Measurements from ENCODE around the gene SLC6A9. TPM values are rescaled to one million over a fixed set of nuclear protein-coding genes. Genes with fewer than 3 reads are reported as not detected.

Gene SLC6A9
- total RNA-seq, 4 donors from 2014 or later: 55.8 to 85.7 (median 62.0) TPM

DNA sequence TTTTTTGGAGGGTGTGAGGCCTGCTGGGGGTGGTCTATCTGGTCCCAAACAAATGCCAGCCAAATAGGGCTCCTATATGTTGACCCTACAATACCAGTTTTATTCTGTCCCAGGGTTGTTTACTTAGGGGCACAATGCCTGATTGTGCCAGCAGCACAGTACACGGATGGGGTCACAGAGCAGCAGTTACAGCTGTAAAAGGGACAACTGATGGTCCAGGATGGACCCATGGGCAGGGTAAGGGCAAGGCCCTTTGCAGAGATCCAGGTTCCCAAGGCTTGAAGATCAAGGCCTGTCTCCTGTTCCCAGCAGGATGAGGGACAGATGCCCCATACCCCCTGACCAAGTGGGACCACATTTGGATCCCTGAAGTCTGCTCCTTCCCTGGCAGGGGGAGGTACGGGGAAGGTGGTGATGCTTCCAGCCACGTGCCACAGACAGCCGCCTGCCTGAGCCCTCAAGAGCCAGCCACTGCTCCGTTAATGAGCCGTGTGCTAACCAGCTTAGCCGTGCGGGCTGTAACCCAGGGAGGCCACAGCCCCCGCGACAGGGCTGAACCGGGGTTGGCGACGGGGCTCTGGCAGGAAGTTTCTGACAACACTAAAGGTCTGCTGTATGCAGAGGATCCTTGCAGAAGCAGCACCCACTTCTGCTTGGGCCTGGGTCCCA lies 18.2 kb downstream of the SLC6A9 start:
- no peak overlapping the region for H3K4me3 ChIP-seq (ENCODE audit: low read depth, poor library complexity, severe bottlenecking)
- no peak for DNase-seq (ENCODE audit: low spot score in 2 of 2)
- no peak for TF ChIP-seq POLR2A (IDR thresholded peaks at IDR 0.05)
- intact Hi-C loops (cut with DNase I; ENCODE audit: low total_unique reads): no loop called here
- WGBS, 2 donors: 81 to 82% methylated on average over 2 to 9 of the region's 13 CpGs

DNA sequence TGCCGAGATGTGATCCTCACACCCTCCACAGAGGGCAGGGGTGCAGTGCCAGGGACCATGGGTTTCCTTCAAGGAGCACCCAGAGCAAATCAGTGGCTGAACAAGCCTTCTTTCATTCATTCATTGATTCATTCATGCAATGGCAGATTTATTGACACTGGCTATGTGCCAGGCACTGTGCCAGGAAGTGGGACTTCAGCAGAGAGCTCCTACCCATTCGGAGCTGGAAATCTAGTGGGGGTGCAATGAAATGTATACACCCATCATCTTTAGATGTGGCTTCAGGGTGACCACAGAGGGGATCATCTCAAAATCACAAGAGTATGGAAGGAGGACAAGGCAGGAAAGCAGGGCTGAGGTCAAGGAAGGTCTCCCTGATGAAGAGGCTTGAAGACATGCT lies 18.9 kb downstream of the SLC6A9 start:
- TF ChIP-seq, protein P1, sequence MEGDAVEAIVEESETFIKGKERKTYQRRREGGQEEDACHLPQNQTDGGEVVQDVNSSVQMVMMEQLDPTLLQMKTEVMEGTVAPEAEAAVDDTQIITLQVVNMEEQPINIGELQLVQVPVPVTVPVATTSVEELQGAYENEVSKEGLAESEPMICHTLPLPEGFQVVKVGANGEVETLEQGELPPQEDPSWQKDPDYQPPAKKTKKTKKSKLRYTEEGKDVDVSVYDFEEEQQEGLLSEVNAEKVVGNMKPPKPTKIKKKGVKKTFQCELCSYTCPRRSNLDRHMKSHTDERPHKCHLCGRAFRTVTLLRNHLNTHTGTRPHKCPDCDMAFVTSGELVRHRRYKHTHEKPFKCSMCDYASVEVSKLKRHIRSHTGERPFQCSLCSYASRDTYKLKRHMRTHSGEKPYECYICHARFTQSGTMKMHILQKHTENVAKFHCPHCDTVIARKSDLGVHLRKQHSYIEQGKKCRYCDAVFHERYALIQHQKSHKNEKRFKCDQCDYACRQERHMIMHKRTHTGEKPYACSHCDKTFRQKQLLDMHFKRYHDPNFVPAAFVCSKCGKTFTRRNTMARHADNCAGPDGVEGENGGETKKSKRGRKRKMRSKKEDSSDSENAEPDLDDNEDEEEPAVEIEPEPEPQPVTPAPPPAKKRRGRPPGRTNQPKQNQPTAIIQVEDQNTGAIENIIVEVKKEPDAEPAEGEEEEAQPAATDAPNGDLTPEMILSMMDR (IDR thresholded peaks at IDR 0.05): no peak
- TF ChIP-seq POLR2A (IDR thresholded peaks at IDR 0.05): no peak
- intact Hi-C loops (cut with DNase I; ENCODE audit: low total_unique reads): no loop called here
- H3K4me3 ChIP-seq (ENCODE audit: low read depth, poor library complexity, severe bottlenecking): no peak overlapping the region
- DNase-seq (ENCODE audit: low spot score in 2 of 2): no peak
- whole genome bisulfite sequencing, 2 donors: 70 to 77% methylated on average over 2 of the region's 2 CpGs

DNA sequence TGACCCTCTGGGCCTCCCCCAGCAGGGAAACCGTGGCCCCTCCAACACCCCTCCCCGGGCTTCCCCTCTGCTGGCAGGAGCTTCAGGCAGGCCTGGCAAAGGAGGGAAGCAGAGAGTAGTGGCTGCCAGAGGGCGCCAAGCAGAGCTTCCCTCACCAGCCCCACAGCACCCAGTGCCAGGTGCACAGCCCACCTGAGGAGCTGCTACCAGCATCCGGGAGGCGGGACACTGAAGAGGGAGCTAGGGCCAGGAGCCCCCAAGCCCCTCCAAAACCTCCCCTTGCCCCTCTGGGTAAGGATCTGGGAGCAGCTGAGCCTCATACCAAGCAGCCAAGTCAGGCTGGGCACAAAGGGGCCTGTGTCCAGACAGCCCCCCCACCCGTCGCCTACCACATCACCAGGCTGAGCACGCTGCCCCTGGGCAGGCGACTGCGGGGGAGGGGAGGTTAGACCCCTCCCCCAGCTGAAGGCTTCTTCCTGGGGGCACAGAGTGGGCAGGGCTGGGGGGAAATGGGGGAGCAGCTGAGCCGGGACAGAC lies 20.3 kb downstream of the SLC6A9 start:
- WGBS, 2 donors: 74 to 76% methylated on average over 10 to 11 of the region's 11 CpGs
- no peak for TF ChIP-seq POLR2A (IDR thresholded peaks at IDR 0.05)
- TF ChIP-seq, protein P1 (IDR thresholded peaks at IDR 0.05): no peak

DNA sequence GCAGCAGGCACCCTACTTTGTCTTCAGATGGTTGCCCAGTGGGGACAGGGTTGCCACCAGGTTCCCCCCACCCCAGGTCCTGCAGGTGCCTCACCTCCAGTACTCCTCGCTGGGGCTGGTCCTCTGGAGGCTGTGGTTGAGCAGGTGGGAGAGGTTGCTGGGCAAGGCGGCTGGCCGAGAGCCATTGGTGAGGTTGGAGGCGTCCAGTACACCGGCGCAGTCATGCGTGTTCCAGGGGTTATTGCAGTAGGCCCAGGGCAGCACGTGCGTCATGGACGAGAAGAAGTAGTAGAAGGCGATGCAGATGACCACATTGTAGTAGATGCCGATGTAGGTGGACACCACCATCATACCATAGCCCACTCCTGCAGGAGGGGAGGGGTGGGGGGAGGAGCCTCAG lies 23.0 kb downstream of the SLC6A9 start:
- TF ChIP-seq, protein P1 (IDR thresholded peaks at IDR 0.05): no peak
- TF ChIP-seq POLR2A (IDR thresholded peaks at IDR 0.05): no peak
- H3K4me3 ChIP-seq (ENCODE audit: low read depth, poor library complexity, severe bottlenecking): no peak overlapping the region
- WGBS, 2 donors: 92 to 94% methylated on average over 12 of the region's 12 CpGs
- no peak for DNase-seq (ENCODE audit: low spot score in 2 of 2)
- intact Hi-C loops (cut with DNase I; ENCODE audit: low total_unique reads): loop anchor here (5.0 kb wide), 1 partner anchor 39 kb away; no protein-coding TSS in a partner anchor

More for the DNA sequence above, 20.3 kb downstream of the SLC6A9 start:
- no peak for DNase-seq (ENCODE audit: low spot score in 2 of 2)
- no peak overlapping the region for H3K4me3 ChIP-seq (ENCODE audit: low read depth, poor library complexity, severe bottlenecking)
- intact Hi-C loops (cut with DNase I; ENCODE audit: low total_unique reads): no loop called here

DNA sequence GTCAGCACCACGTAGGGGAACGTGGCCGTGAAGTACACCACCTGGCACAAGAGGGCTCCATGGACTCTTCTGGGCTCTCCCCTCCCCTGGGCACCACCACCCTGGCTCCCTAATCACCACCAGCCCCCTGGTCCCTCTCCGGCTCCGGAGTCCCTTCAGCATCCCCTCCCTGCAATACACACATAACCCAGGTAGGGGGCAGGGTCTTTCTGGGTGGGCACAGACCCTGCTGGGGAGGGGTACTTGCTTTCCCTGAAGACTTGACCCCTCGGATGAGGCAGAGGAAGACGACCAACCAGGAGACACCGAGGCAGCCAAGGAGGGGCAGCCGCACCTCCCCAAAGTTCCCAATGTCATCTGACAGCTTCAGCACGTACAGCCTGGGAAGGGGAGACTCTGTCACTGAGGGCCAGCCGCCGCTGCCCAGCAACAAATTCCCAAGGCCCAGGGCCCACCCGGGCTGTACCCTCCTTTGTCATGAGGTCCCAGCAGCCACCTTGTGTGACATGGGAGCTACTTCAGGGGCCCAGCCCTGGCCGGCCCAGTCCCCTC lies 28.6 kb downstream of the SLC6A9 start:
- TF ChIP-seq, protein P1 (IDR thresholded peaks at IDR 0.05): no peak
- TF ChIP-seq POLR2A (IDR thresholded peaks at IDR 0.05): no peak
- intact Hi-C loops (cut with DNase I; ENCODE audit: low total_unique reads): no loop called here
- H3K4me3 ChIP-seq (ENCODE audit: low read depth, poor library complexity, severe bottlenecking): no peak overlapping the region
- 91 to 93% methylated on average over 13 of the region's 14 CpGs for WGBS, 2 donors
- DNase-seq (ENCODE audit: low spot score in 2 of 2): no peak

DNA sequence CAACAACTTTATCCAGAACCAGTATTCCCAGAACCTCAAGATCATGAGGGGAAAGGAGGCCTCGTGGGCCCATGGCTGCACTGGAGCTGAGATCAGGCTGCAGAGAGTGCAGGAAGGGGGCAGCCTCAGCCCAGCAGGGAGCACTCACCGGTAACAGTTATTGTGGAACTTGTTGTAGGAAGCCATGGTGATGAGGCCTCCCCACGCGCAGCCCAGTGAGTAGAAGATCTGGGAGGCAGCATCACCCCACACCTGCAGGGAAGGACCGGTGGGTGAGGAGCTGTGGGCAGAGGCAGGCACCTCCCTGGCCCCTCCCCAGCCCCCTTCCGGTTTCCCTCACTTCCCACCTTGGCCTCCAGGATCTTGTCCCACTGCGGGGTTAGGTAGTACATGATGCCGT lies 29.1 kb downstream of the SLC6A9 start:
- 90 to 93% methylated on average over 5 to 8 of the region's 8 CpGs for WGBS, 2 donors
- intact Hi-C loops (cut with DNase I; ENCODE audit: low total_unique reads): no loop called here
- no peak overlapping the region for H3K4me3 ChIP-seq (ENCODE audit: low read depth, poor library complexity, severe bottlenecking)
- no peak for DNase-seq (ENCODE audit: low spot score in 2 of 2)
- TF ChIP-seq, protein P1 (IDR thresholded peaks at IDR 0.05): no peak
- no peak for TF ChIP-seq POLR2A (IDR thresholded peaks at IDR 0.05)
